ENCODE results near the gene BIRC2.
A peak's percentile ranks its signal among the peaks of the same experiment; 100 is the strongest.

Gene BIRC2

GRCh38 chr11:102406099-102406498, 59.1 kb downstream of the BIRC2 start:
- DNase-seq, result no peak

- DNase-seq, result peak; percentile 36
These were observed 60.9 kb downstream of the BIRC2 start for GRCh38 chr11:102407901-102408300.

GRCh38 chr11:102408339-102408738, 61.3 kb downstream of the BIRC2 start:
- no peak for DNase-seq

GRCh38 chr11:102410382-102410784, 63.4 kb downstream of the BIRC2 start:
- DNase-seq, result peak; percentile 41

GRCh38 chr11:102411142-102411541, 64.1 kb downstream of the BIRC2 start:
- no peak for DNase-seq

GRCh38 chr11:102413497-102413896, 66.5 kb downstream of the BIRC2 start:
- DNase-seq, result no peak

GRCh38 chr11:102414559-102414958, 67.5 kb downstream of the BIRC2 start:
- DNase-seq, result no peak

- DNase-seq, result no peak
These were observed 68.4 kb downstream of the BIRC2 start for GRCh38 chr11:102415304-102415916.

- DNase-seq, result no peak
These were observed 70.0 kb downstream of the BIRC2 start for GRCh38 chr11:102416976-102417375.

- DNase-seq, result no peak
These were observed 72.2 kb downstream of the BIRC2 start for GRCh38 chr11:102419181-102419580.

GRCh38 chr11:102420547-102420946, 73.5 kb downstream of the BIRC2 start:
- no peak for DNase-seq

- no peak for DNase-seq
These were observed 74.2 kb downstream of the BIRC2 start for GRCh38 chr11:102421261-102421660.

GRCh38 chr11:102422817-102423712, 76.1 kb downstream of the BIRC2 start:
- peak; percentile 26 for DNase-seq

GRCh38 chr11:102423936-102424335, 76.9 kb downstream of the BIRC2 start:
- no peak for DNase-seq

GRCh38 chr11:102426000-102426399, 79.0 kb downstream of the BIRC2 start:
- DNase-seq, result no peak

GRCh38 chr11:102426570-102426969, 79.6 kb downstream of the BIRC2 start:
- DNase-seq, result no peak

GRCh38 chr11:102427068-102427467, 80.1 kb downstream of the BIRC2 start:
- peak; percentile 35 for DNase-seq
